ENCODE results near the gene SNAI1. TPM values are rescaled to one million over a fixed set of nuclear protein-coding genes. Genes with fewer than 3 reads are reported as not detected.
"Not testable (repeated sequence)": the region's sequence is repeated elsewhere in the genome, so short reads cannot be mapped to it uniquely, and the experiment has no call there.

Gene SNAI1
- polyA plus RNA-seq (ENCODE audit: insufficient read length) = 7.2 TPM
- long read RNA-seq, donor 1, partial matches to known transcripts = 13 of 15 reads
- long read RNA-seq, donor 1, other reads (novel, unspliced or antisense) = 0 of 15 reads
- long read RNA-seq, donor 2, partial matches to known transcripts = 0 of 3 reads
- long read RNA-seq, donor 2, other reads (novel, unspliced or antisense) = 0 of 3 reads
- long read RNA-seq, donor 3, partial matches to known transcripts = 0 of 3 reads
- long read RNA-seq, donor 3, other reads (novel, unspliced or antisense) = 0 of 3 reads
- long read RNA-seq, donor 4 = 0 reads
- long read RNA-seq, donor 5, transcript SNAI1-201 (3 exons, 1,686 nt) = major isoform, 5 of 15 reads
- long read RNA-seq, donor 5, partial matches to known transcripts = 10 of 15 reads
- long read RNA-seq, donor 5, other reads (novel, unspliced or antisense) = 0 of 15 reads
- long read RNA-seq, donor 6, partial matches to known transcripts = 0 of 2 reads
- long read RNA-seq, donor 6, other reads (novel, unspliced or antisense) = 0 of 2 reads
- long read RNA-seq, donor 7, partial matches to known transcripts = 0 of 4 reads
- long read RNA-seq, donor 7, other reads (novel, unspliced or antisense) = 0 of 4 reads
- long read RNA-seq, donor 8, transcript SNAI1-201 (3 exons, 1,686 nt) = major isoform, 5 of 5 reads
- long read RNA-seq, donor 8, partial matches to known transcripts = 0 of 5 reads
- long read RNA-seq, donor 8, other reads (novel, unspliced or antisense) = 0 of 5 reads

GRCh38 chr20:49982346-49983122 lies at the start of gene SNAI1:
SNAI1 (plus strand) TSS chr20:49982980; CDS start chr20:49983060, 80 bp downstream.
- DNase-seq = peak; percentile 75

- no peak for DNase-seq
Measured at GRCh38 chr20:49935746-49936152, 47.0 kb upstream of the SNAI1 start.

GRCh38 chr20:49936153-49937026 lies 46.4 kb upstream of the SNAI1 start, which contains the start of gene RNF114:
RNF114 (plus strand) TSS chr20:49936397; CDS start chr20:49936413, 16 bp downstream.
- DNase-seq = peak; percentile 92

GRCh38 chr20:49937027-49937929 lies 45.5 kb upstream of the SNAI1 start:
- no peak for DNase-seq

GRCh38 chr20:49938173-49939163 lies 44.3 kb upstream of the SNAI1 start:
- DNase-seq = no peak

GRCh38 chr20:49941456-49941855 lies 41.3 kb upstream of the SNAI1 start:
- DNase-seq = no peak

GRCh38 chr20:49942303-49942702 lies 40.5 kb upstream of the SNAI1 start:
- DNase-seq = no peak

- DNase-seq = no peak
Measured at GRCh38 chr20:49942942-49943341, 39.8 kb upstream of the SNAI1 start.

- DNase-seq = no peak
Measured at GRCh38 chr20:49945306-49945700, 37.5 kb upstream of the SNAI1 start.

- no peak for DNase-seq
Measured at GRCh38 chr20:49945701-49946477, 36.9 kb upstream of the SNAI1 start.

GRCh38 chr20:49948178-49948577 lies 34.6 kb upstream of the SNAI1 start:
- no peak for DNase-seq

GRCh38 chr20:49948809-49949507 lies 33.8 kb upstream of the SNAI1 start:
- no peak for DNase-seq

GRCh38 chr20:49951151-49951550 lies 31.6 kb upstream of the SNAI1 start:
- no peak for DNase-seq

- no peak for DNase-seq
Measured at GRCh38 chr20:49955167-49955566, 27.6 kb upstream of the SNAI1 start.

GRCh38 chr20:49955830-49956396 lies 26.9 kb upstream of the SNAI1 start:
- DNase-seq = not testable (repeated sequence)

- DNase-seq = no peak
Measured at GRCh38 chr20:49956689-49957088, 26.1 kb upstream of the SNAI1 start.

Data from left kidney (tissue), 8 donors.